K562 (cell line): ENCODE data around the gene CCDC71L. TPM values are rescaled to one million over a fixed set of nuclear protein-coding genes. Genes with fewer than 3 reads are reported as not detected.

Experiments
- CSDE1 ChIP-seq, 2 experiments: fragments of 450-650 bp; IDR thresholded peaks; 2 replicates each; pipeline ENCODE4 v1.6.1; 2016; ENCODE audit warnings: mild to moderate bottlenecking in 1 of 2
- EP300 ChIP-seq: IDR thresholded peaks from 2 replicates; pipeline ENCODE4 v1.6.1; 2012; ENCODE audit warnings: low read length, improper control_type of control experiment
- EP400 ChIP-seq: fragments of 450-650 bp; IDR thresholded peaks from 2 replicates; pipeline ENCODE4 v1.6.1; 2017; ENCODE audit warnings: antibody characterized with exemption, mild to moderate bottlenecking, moderate library complexity
- FOXM1 ChIP-seq, 2 experiments: fragments of 450-650 bp in 1 of 2; sonication (generic) in 1 of 2; formaldehyde crosslinking in 1 of 2; IDR thresholded peaks; 2 replicates each; pipeline versions ENCODE4 v1.6.1 to v1.9.0; 2017 to 2022; ENCODE audit warnings: low read depth in 2 of 2, mild to moderate bottlenecking in 2 of 2, missing genetic modification reagents in 1 of 2, moderate library complexity in 1 of 2
- HIVEP1 ChIP-seq: fragments of 250-450 bp; sonication (Bioruptor Pico); IDR thresholded peaks from 2 replicates; pipeline ENCODE4 v1.4.0; 2020; ENCODE audit warnings: mild to moderate bottlenecking
- MAZ ChIP-seq, 2 experiments: fragments of 450-650 bp in 1 of 2; sonication (generic) in 1 of 2; formaldehyde crosslinking; IDR thresholded peaks in 1 of 2; conservative IDR thresholded peaks in 1 of 2; 2 replicates each; pipeline versions ENCODE4 v1.4.0 to v1.5.0; 2020; ENCODE audit warnings: mild to moderate bottlenecking in 1 of 2, missing genetic modification reagents in 1 of 2
- MEF2A ChIP-seq: IDR thresholded peaks from 2 replicates; pipeline ENCODE4 v1.6.1; 2011; ENCODE audit warnings: low read depth, mild to moderate bottlenecking, low read length, moderate library complexity; ENCODE audit not compliant: control insufficient read depth
- NBN ChIP-seq: fragments of 450-650 bp; IDR thresholded peaks from 2 replicates; pipeline ENCODE4 v1.6.1; 2016; ENCODE audit warnings: low read depth, mild to moderate bottlenecking
- PHB ChIP-seq: fragments of 250-450 bp; sonication (Bioruptor Pico); IDR thresholded peaks from 2 replicates; pipeline ENCODE4 v1.5.0; 2021
- POLR2A ChIP-seq: fragments of 450-650 bp; conservative IDR thresholded peaks from 2 replicates; pipeline ENCODE4 v1.6.1; 2016
- SAP30 ChIP-seq: fragments of 200-600 bp; sonication (generic); IDR thresholded peaks from 2 replicates; pipeline ENCODE4 v1.6.1; 2012; ENCODE audit warnings: borderline replicate concordance, low read depth, mild to moderate bottlenecking, moderate library complexity, low read length, control low read depth, inconsistent platforms; ENCODE audit not compliant: insufficient read depth, poor library complexity, severe bottlenecking
- SIN3A ChIP-seq, 2 experiments: fragments of 150-350 bp in 1 of 2; IDR thresholded peaks; 2 replicates each; pipeline ENCODE4 v1.6.1; 2011 to 2016; ENCODE audit warnings: borderline replicate concordance in 2 of 2, low read depth in 2 of 2, low read length in 2 of 2, mild to moderate bottlenecking in 2 of 2, moderate library complexity in 2 of 2; ENCODE audit not compliant: control insufficient read depth in 1 of 2
- SMARCE1 ChIP-seq: fragments of 450-650 bp; IDR thresholded peaks from 2 replicates; pipeline ENCODE4 v1.7.1; 2016; ENCODE audit warnings: mild to moderate bottlenecking
- ZNF12 ChIP-seq: sonication (generic); formaldehyde crosslinking; IDR thresholded peaks from 2 replicates; pipeline ENCODE4 v1.4.0; 2020; ENCODE audit warnings: mild to moderate bottlenecking, missing genetic modification reagents
- ZNF174 ChIP-seq: fragments of 250-450 bp; sonication (Bioruptor Pico); IDR thresholded peaks from 2 replicates; pipeline ENCODE4 v1.4.0; 2020; ENCODE audit warnings: mild to moderate bottlenecking
- ZNF766 ChIP-seq: fragments of 200-800 bp; sonication (Bioruptor generic); conservative IDR thresholded peaks from 2 replicates; pipeline ENCODE4 v1.6.1; 2016; ENCODE audit warnings: missing genetic modification characterization, missing compliant biosample characterization
- polyA plus RNA-seq, 8 experiments: library from polyadenylated mRNA; depleted of rRNA in 4 of 8; stranded (reverse) in 5 of 8; unstranded in 3 of 8; fragments of >200 nt; fragmentation: Nextera tagmentation in 2 of 8; fragmentation: Illumina TruSeq in 1 of 8; extraction: Ambion mirVana in 2 of 8; extraction: Trizol in 1 of 8; gene quantifications; 2 replicates each; pipeline versions ENCODE4 v1.2.1 to v1.2.3, GENCODE V29; 2011 to 2014; ENCODE audit warnings: inconsistent platforms in 1 of 8, missing spikeins in 1 of 8
- total RNA-seq, 7 experiments: library from RNA; depleted of rRNA in 6 of 7; stranded (reverse); fragments of >200 nt in 6 of 7; fragmentation: Illumina TruSeq in 2 of 7; extraction: Trizol in 2 of 7; gene quantifications; 2 replicates each; pipeline versions ENCODE4 v1.2.1 to v1.2.3, GENCODE V29; 2011 to 2021; ENCODE audit warnings: low replicate concordance in 1 of 7
- TF ChIP-seq, protein P1 (sequence below): fragments of 200-400 bp; formaldehyde crosslinking; IDR thresholded peaks from 2 replicates; pipeline ENCODE4 v1.6.1; 2017; ENCODE audit warnings: mild to moderate bottlenecking, low read depth, low read length, moderate library complexity
- TF ChIP-seq, protein P2 (sequence below): fragments of 250-450 bp; sonication (Bioruptor Pico); IDR thresholded peaks from 2 replicates; pipeline ENCODE4 v1.5.0; 2021; ENCODE audit warnings: mild to moderate bottlenecking, borderline replicate concordance
- TF ChIP-seq, protein P3 (sequence below): fragments of 250-450 bp; sonication (Bioruptor Pico); IDR thresholded peaks from 2 replicates; pipeline ENCODE4 v1.8.0; 2022; ENCODE audit warnings: moderate library complexity, mild to moderate bottlenecking, inconsistent platforms
- TF ChIP-seq, protein P4 (sequence below): fragments of 250-450 bp; sonication (Bioruptor Pico); IDR thresholded peaks from 2 replicates; pipeline ENCODE4 v1.5.1; 2021; ENCODE audit warnings: mild to moderate bottlenecking

Gene CCDC71L
- total and polyA plus RNA-seq, 9 of the 15 experiments (the other 6 are each of a cell fraction or from before 2014, with no cell fraction given): 5.7 to 108 (median 25.4) TPM

DNA sequence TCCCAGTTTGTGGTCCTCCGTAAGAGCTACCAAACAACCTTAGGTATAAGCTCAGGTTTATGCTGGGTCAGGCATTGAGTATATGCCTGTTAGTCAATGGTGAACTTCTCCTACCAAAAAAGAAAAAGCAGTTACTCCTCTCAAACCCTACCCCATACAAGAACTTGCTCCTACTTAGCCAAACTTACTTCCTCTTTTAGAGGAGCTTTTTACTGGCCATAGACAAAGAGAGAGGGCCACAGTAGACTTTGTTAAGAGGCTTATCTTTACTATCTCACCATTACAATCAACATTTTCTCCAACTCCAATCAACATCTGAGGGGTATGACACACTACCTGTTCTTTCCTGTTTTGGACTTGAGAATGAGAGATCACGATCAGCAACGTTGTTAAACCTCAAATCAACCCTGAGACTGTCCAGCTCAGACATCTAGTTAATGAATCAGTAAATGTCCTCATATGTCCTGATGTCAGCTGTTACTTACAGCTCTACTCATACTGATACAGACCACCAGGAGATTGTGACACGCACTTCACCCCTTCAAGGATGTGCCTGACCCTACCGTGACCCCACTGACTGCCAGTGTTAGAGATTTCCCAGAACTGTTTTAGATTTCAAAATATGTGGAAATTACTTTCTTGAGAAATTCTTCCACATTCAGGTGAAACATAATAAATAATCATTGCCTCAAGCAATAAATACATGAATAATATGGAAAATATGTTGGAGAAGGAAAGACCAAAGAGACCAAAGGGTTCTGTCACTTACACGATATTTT lies 18.4 kb upstream of the CCDC71L start (continued):
- TF ChIP-seq EP300 (peak; percentile 77), SIN3A (IDR thresholded peaks at IDR 0.05; ENCODE audit: borderline replicate concordance in 2 of 2, control insufficient read depth in 1 of 2, low read depth in 2 of 2, low read length in 2 of 2) (no peak), EP400 (peak; percentile 68), SMARCE1 (peak; percentile 96), NBN (peak; percentile 89), CSDE1 (IDR thresholded peaks at IDR 0.05) (0 out of 4 replicates have a peak, but pooled peaks of 1 of the 2 experiments have one; percentile 14), MAZ (CRISPR knock-in tag; conservative IDR thresholded peaks at IDR 0.05 in 1 of 2, IDR thresholded peaks at IDR 0.05 in 1 of 2) (peak in 1 of 2 experiments; percentile 40; a peak in 1 of 4 replicates), SAP30 (no peak), ZNF174 (CRISPR knock-in tag) (no peak), HIVEP1 (CRISPR knock-in tag) (no peak), FOXM1 (IDR thresholded peaks at IDR 0.05; ENCODE audit: low read depth) (peak; percentile 70; the same call in 1 of the 2 replicates), FOXM1 (CRISPR knock-in tag; IDR thresholded peaks at IDR 0.05; ENCODE audit: low read depth) (no peak), PHB (CRISPR knock-in tag) (no peak), ZNF12 (CRISPR knock-in tag) (peak; percentile 90), MEF2A (no peak), POLR2A (no peak), ZNF766 (peak; percentile 94)
- TF ChIP-seq, protein P1, sequence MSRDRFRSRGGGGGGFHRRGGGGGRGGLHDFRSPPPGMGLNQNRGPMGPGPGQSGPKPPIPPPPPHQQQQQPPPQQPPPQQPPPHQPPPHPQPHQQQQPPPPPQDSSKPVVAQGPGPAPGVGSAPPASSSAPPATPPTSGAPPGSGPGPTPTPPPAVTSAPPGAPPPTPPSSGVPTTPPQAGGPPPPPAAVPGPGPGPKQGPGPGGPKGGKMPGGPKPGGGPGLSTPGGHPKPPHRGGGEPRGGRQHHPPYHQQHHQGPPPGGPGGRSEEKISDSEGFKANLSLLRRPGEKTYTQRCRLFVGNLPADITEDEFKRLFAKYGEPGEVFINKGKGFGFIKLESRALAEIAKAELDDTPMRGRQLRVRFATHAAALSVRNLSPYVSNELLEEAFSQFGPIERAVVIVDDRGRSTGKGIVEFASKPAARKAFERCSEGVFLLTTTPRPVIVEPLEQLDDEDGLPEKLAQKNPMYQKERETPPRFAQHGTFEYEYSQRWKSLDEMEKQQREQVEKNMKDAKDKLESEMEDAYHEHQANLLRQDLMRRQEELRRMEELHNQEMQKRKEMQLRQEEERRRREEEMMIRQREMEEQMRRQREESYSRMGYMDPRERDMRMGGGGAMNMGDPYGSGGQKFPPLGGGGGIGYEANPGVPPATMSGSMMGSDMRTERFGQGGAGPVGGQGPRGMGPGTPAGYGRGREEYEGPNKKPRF: no peak
- TF ChIP-seq, protein P2, sequence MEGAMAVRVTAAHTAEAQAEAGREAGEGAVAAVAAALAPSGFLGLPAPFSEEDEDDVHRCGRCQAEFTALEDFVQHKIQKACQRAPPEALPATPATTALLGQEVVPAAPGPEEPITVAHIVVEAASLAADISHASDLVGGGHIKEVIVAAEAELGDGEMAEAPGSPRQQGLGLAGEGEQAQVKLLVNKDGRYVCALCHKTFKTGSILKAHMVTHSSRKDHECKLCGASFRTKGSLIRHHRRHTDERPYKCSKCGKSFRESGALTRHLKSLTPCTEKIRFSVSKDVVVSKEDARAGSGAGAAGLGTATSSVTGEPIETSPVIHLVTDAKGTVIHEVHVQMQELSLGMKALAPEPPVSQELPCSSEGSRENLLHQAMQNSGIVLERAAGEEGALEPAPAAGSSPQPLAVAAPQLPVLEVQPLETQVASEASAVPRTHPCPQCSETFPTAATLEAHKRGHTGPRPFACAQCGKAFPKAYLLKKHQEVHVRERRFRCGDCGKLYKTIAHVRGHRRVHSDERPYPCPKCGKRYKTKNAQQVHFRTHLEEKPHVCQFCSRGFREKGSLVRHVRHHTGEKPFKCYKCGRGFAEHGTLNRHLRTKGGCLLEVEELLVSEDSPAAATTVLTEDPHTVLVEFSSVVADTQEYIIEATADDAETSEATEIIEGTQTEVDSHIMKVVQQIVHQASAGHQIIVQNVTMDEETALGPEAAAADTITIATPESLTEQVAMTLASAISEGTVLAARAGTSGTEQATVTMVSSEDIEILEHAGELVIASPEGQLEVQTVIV: no peak
- TF ChIP-seq, protein P3, sequence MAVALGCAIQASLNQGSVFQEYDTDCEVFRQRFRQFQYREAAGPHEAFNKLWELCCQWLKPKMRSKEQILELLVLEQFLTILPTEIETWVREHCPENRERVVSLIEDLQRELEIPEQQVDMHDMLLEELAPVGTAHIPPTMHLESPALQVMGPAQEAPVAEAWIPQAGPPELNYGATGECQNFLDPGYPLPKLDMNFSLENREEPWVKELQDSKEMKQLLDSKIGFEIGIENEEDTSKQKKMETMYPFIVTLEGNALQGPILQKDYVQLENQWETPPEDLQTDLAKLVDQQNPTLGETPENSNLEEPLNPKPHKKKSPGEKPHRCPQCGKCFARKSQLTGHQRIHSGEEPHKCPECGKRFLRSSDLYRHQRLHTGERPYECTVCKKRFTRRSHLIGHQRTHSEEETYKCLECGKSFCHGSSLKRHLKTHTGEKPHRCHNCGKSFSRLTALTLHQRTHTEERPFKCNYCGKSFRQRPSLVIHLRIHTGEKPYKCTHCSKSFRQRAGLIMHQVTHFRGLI (CRISPR knock-in tag): no peak
- TF ChIP-seq, protein P4, sequence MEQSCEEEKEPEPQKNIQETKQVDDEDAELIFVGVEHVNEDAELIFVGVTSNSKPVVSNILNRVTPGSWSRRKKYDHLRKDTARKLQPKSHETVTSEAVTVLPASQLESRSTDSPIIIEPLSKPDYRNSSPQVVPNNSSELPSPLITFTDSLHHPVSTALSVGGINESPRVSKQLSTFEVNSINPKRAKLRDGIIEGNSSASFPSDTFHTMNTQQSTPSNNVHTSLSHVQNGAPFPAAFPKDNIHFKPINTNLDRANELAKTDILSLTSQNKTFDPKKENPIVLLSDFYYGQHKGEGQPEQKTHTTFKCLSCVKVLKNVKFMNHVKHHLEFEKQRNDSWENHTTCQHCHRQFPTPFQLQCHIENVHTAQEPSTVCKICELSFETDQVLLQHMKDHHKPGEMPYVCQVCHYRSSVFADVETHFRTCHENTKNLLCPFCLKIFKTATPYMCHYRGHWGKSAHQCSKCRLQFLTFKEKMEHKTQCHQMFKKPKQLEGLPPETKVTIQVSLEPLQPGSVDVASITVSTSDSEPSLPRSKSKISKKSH: no peak
